GM12878 (cell line): ENCODE results near the gene FLVCR1.

Experiments used
- GABPA ChIP-seq: IDR thresholded peaks from 2 replicates; pipeline ENCODE4 v1.6.1; 2014; ENCODE audit warnings: antibody characterized with exemption, low read depth, mild to moderate bottlenecking, inconsistent platforms
- TF ChIP-seq, protein P1 (sequence below), 3 experiments: IDR thresholded peaks in 2 of 3; conservative IDR thresholded peaks in 1 of 3; 2 replicates each; pipeline ENCODE4 v1.5.1; 2011; ENCODE audit warnings: low read depth in 3 of 3, low read length in 3 of 3, mild to moderate bottlenecking in 3 of 3, control low read depth in 2 of 3, moderate library complexity in 2 of 3, inconsistent platforms in 1 of 3, mixed read lengths in 1 of 3; ENCODE audit not compliant: control insufficient read depth in 2 of 3, insufficient read depth in 1 of 3; ENCODE audit errors: extremely low read depth in 1 of 3
- TF ChIP-seq, protein P2 (sequence below): fragments of 150-350 bp; IDR thresholded peaks from 2 replicates; pipeline ENCODE4 v1.6.1; 2014; ENCODE audit warnings: mild to moderate bottlenecking, low read depth, low read length

DNA sequence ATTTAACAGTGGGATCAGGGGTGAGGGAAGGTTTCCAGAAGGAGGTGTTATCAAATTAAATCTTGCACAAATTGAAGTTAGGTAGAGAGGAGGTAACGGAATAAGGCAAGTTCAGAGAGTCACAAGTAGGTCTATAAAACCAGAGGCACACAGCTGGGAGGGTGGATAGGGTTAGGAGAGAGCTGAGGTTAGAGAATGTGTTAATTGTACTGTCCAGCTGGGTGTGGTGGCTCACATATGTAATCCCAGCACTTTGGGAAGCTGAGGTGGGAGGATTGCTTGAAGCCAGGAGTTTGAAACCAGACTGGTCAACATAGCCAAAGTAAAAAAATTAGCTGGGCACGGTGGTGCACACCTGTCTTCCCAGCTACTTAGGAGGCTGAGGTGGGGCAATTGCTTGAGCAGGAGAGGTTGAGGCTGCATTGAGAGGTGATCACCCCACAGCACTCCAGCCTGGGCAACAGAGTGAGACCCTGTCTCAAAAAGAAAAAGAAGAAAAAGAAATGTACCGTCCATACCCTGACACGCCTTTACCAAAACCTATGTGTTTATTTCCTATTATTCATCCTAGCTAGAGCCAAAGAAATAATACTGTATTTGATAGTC, 30.8 kb upstream of the FLVCR1 start:
- TF ChIP-seq, protein P1, sequence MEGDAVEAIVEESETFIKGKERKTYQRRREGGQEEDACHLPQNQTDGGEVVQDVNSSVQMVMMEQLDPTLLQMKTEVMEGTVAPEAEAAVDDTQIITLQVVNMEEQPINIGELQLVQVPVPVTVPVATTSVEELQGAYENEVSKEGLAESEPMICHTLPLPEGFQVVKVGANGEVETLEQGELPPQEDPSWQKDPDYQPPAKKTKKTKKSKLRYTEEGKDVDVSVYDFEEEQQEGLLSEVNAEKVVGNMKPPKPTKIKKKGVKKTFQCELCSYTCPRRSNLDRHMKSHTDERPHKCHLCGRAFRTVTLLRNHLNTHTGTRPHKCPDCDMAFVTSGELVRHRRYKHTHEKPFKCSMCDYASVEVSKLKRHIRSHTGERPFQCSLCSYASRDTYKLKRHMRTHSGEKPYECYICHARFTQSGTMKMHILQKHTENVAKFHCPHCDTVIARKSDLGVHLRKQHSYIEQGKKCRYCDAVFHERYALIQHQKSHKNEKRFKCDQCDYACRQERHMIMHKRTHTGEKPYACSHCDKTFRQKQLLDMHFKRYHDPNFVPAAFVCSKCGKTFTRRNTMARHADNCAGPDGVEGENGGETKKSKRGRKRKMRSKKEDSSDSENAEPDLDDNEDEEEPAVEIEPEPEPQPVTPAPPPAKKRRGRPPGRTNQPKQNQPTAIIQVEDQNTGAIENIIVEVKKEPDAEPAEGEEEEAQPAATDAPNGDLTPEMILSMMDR (IDR thresholded peaks at IDR 0.05 in 2 of 3, conservative IDR thresholded peaks at IDR 0.05 in 1 of 3; ENCODE audit: control insufficient read depth in 2 of 3, extremely low read depth in 1 of 3, insufficient read depth in 1 of 3, low read depth in 3 of 3, low read length in 3 of 3): no peak
- TF ChIP-seq, protein P2, sequence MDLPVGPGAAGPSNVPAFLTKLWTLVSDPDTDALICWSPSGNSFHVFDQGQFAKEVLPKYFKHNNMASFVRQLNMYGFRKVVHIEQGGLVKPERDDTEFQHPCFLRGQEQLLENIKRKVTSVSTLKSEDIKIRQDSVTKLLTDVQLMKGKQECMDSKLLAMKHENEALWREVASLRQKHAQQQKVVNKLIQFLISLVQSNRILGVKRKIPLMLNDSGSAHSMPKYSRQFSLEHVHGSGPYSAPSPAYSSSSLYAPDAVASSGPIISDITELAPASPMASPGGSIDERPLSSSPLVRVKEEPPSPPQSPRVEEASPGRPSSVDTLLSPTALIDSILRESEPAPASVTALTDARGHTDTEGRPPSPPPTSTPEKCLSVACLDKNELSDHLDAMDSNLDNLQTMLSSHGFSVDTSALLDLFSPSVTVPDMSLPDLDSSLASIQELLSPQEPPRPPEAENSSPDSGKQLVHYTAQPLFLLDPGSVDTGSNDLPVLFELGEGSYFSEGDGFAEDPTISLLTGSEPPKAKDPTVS: no peak
- TF ChIP-seq GABPA: no peak
